H9 (cell line): Measurements from ENCODE around the gene RPL15. TPM values are rescaled to one million over a fixed set of nuclear protein-coding genes. Genes with fewer than 3 reads are reported as not detected.

ENCODE experiments used
- DNase-seq: peaks from one replicate; pipeline ENCODE4 v3.0.0-alpha.2; 2017
- H2AFZ ChIP-seq: one replicate; pipeline ENCODE4 v1.6.1; 2013; ENCODE audit warnings: mild to moderate bottlenecking, low read length, control low read depth, moderate library complexity
- H2AK5ac ChIP-seq: 2 replicates; pipeline ENCODE4 v1.6.1; 2013; ENCODE audit warnings: low read length, control low read depth, mixed read lengths; ENCODE audit not compliant: insufficient read length
- H2BK120ac ChIP-seq: one replicate; pipeline ENCODE4 v1.6.1; 2013; ENCODE audit warnings: low read depth, mild to moderate bottlenecking, low read length, control low read depth, inconsistent platforms; ENCODE audit not compliant: poor library complexity, severe bottlenecking
- H2BK12ac ChIP-seq: 2 replicates; pipeline ENCODE4 v1.6.1; 2013; ENCODE audit warnings: low read length, control low read depth, mixed read lengths, low read depth; ENCODE audit not compliant: insufficient read length
- H2BK15ac ChIP-seq: 2 replicates; pipeline ENCODE4 v1.6.1; 2013; ENCODE audit warnings: low read depth, low read length, control low read depth
- H2BK20ac ChIP-seq: one replicate; pipeline ENCODE4 v1.6.1; 2013; ENCODE audit warnings: low read depth, mild to moderate bottlenecking, low read length, control low read depth, inconsistent platforms; ENCODE audit not compliant: poor library complexity, severe bottlenecking
- H2BK5ac ChIP-seq: 2 replicates; pipeline ENCODE4 v1.6.1; 2013; ENCODE audit warnings: low read length, control low read depth, mixed read lengths; ENCODE audit not compliant: insufficient read length
- H3K14ac ChIP-seq: 2 replicates; pipeline ENCODE4 v1.6.1; 2013; ENCODE audit warnings: low read length, control low read depth; ENCODE audit not compliant: insufficient read depth
- H3K18ac ChIP-seq: 2 replicates; pipeline ENCODE4 v1.6.1; 2013; ENCODE audit warnings: low read depth, mild to moderate bottlenecking, mixed read lengths, low read length, control low read depth; ENCODE audit not compliant: insufficient read length
- H3K23ac ChIP-seq: 2 replicates; pipeline ENCODE4 v1.6.1; 2013; ENCODE audit warnings: low read length, control low read depth, mixed read lengths, low read depth; ENCODE audit not compliant: insufficient read length
- H3K23me2 ChIP-seq: 2 replicates; pipeline ENCODE4 v1.6.1; 2013; ENCODE audit warnings: low read depth, mild to moderate bottlenecking, mixed read lengths, low read length, control low read depth; ENCODE audit not compliant: insufficient read length, poor library complexity, severe bottlenecking
- H3K27ac ChIP-seq: 2 replicates; pipeline ENCODE4 v1.5.1; 2013; ENCODE audit warnings: low read length, control low read depth, mixed read lengths, low read depth; ENCODE audit not compliant: insufficient read length
- H3K27me3 ChIP-seq: 2 replicates; pipeline ENCODE4 v1.6.1; 2013; ENCODE audit warnings: low read length, control low read depth, inconsistent platforms; ENCODE audit not compliant: insufficient read depth
- H3K4ac ChIP-seq: 2 replicates; pipeline ENCODE4 v1.6.1; 2013; ENCODE audit warnings: low read depth, mild to moderate bottlenecking, control low read depth, inconsistent platforms, low read length, moderate library complexity
- H3K4me1 ChIP-seq: 2 replicates; pipeline ENCODE4 v1.6.1; 2013; ENCODE audit warnings: low read length, control low read depth, inconsistent platforms; ENCODE audit not compliant: insufficient read depth
- H3K4me2 ChIP-seq: 2 replicates; pipeline ENCODE4 v1.6.1; 2013; ENCODE audit warnings: low read length, control low read depth, mixed read lengths; ENCODE audit not compliant: insufficient read length, insufficient read depth
- H3K56ac ChIP-seq: 2 replicates; pipeline ENCODE4 v1.6.1; 2013; ENCODE audit warnings: low read depth, mild to moderate bottlenecking, mixed read lengths, low read length, control low read depth; ENCODE audit not compliant: insufficient read length
- H3K79me1 ChIP-seq: 2 replicates; pipeline ENCODE4 v1.6.1; 2013; ENCODE audit warnings: low read depth, mild to moderate bottlenecking, moderate library complexity, low read length, control low read depth, inconsistent platforms; ENCODE audit not compliant: insufficient read depth, poor library complexity, severe bottlenecking
- H3K79me2 ChIP-seq: 2 replicates; pipeline ENCODE4 v1.6.1; 2013; ENCODE audit warnings: low read length, control low read depth, inconsistent platforms; ENCODE audit not compliant: insufficient read depth
- H3K9ac ChIP-seq: 2 replicates; pipeline ENCODE4 v1.6.1; 2013; ENCODE audit warnings: low read length, control low read depth, mixed read lengths; ENCODE audit not compliant: insufficient read length; ENCODE audit errors: extremely low read depth
- H3K9me3 ChIP-seq: one replicate; pipeline ENCODE4 v1.6.1; 2013; ENCODE audit warnings: low read depth, low read length, inconsistent platforms; ENCODE audit not compliant: control insufficient read depth
- H3T11ph ChIP-seq: one replicate; pipeline ENCODE4 v1.6.1; 2013; ENCODE audit warnings: mild to moderate bottlenecking, low read length, control low read depth, inconsistent platforms
- H4K20me1 ChIP-seq: one replicate; pipeline ENCODE4 v1.6.1; 2013; ENCODE audit not compliant: control insufficient read depth, insufficient read length, insufficient read depth
- H4K5ac ChIP-seq: 2 replicates; pipeline ENCODE4 v1.6.1; 2013; ENCODE audit warnings: low read depth, mild to moderate bottlenecking, mixed read lengths, low read length, control low read depth; ENCODE audit not compliant: insufficient read length
- H4K8ac ChIP-seq: replicated peaks from 2 replicates; pipeline ENCODE4 v1.6.1; 2013; ENCODE audit warnings: low read length, control low read depth, mixed read lengths, low read depth; ENCODE audit not compliant: insufficient read length
- H4K91ac ChIP-seq: 2 replicates; pipeline ENCODE4 v1.6.1; 2013; ENCODE audit warnings: low read depth, mild to moderate bottlenecking, moderate library complexity, mixed read lengths, low read length, control low read depth; ENCODE audit not compliant: insufficient read length
- H3K27ac Mint-ChIP-seq, 3 experiments: 2 replicates in 2 of 3; 3 replicates in 1 of 3; pipeline ENCODE4 v1.8.0; 2020 to 2021; ENCODE audit warnings: mixed read lengths in 3 of 3, mild to moderate bottlenecking in 1 of 3, moderate library complexity in 1 of 3
- H3K27me3 Mint-ChIP-seq: 2 replicates; pipeline ENCODE4 v1.8.0; 2021; ENCODE audit warnings: low read depth, mild to moderate bottlenecking, moderate library complexity, mixed read lengths
- H3K36me3 Mint-ChIP-seq, 3 experiments: 2 replicates in 2 of 3; 3 replicates in 1 of 3; pipeline ENCODE4 v1.8.0; 2020 to 2021; ENCODE audit warnings: low read depth in 3 of 3, mixed read lengths in 3 of 3; ENCODE audit not compliant: insufficient read depth in 1 of 3
- H3K4me1 Mint-ChIP-seq, 2 experiments: 2 replicates each; pipeline ENCODE4 v1.8.0; 2020; ENCODE audit warnings: mixed read lengths in 2 of 2
- H3K4me3 Mint-ChIP-seq, 2 experiments: 2 replicates in 1 of 2; 3 replicates in 1 of 2; pipeline ENCODE4 v1.8.0; 2020 to 2021; ENCODE audit warnings: mild to moderate bottlenecking in 2 of 2, mixed read lengths in 2 of 2, moderate library complexity in 1 of 2
- H3K9me3 Mint-ChIP-seq, 2 experiments: 2 replicates in 1 of 2; 3 replicates in 1 of 2; pipeline ENCODE4 v1.8.0; 2020; ENCODE audit warnings: mild to moderate bottlenecking in 2 of 2, mixed read lengths in 2 of 2, moderate library complexity in 1 of 2
- WGBS: extraction: QIAGEN DNeasy Blood & Tissue Kit; methylation state at CpG from one replicate; pipeline ENCODE4 v1.1.7; 2013; ENCODE audit warnings: missing lambda C conversion rate, low lambda C conversion rate, mixed read lengths; ENCODE audit not compliant: insufficient read length; ENCODE audit errors: extremely low coverage; 5-methylcytosine and 5-hydroxymethylcytosine counted together
- total RNA-seq: library from RNA; stranded (reverse); gene quantifications from 2 replicates; pipeline ENCODE4 v1.2.1, GENCODE V29; 2021
- TF ChIP-seq, protein P1 (sequence below): fragments of 200-600 bp; sonication (generic); conservative IDR thresholded peaks from 3 replicates; pipeline ENCODE4 v1.8.0; 2021; ENCODE audit warnings: antibody characterized with exemption, mild to moderate bottlenecking

The RPL15 gene
- total RNA-seq, 1 experiment from 2014 or later, result 2,794 TPM

DNA sequence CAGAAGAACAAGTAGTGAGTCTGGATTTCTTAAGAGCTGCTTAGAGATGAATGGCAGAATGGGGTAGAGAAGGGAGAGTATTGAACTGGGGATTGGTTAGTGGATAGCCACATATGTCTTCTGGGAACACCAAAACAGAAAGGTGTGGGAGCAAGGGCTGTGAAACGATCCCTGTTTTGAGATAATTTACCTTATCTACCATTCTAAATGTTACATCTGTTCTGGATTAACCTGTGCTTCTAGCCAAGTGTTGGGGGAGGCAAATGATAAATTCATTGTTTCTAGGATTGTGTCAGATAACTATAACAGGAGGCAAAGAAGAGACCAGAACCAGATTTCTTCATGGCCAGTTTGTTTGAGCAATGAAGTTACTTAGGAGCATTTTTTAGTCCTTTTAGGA, 36.6 kb downstream of the RPL15 start:
- no peak overlapping the region for H3K14ac ChIP-seq
- no peak overlapping the region for H3K4ac ChIP-seq
- H3K36me3 Mint-ChIP-seq, result peaks cover 10 to 40% (median 19%) of the 10 kb centered on the region in 3 experiments
- H3K4me2 ChIP-seq, result no peak overlapping the region
- no peak overlapping the region for H3K27ac ChIP-seq
- H3K56ac ChIP-seq, result no peak overlapping the region
- no peak overlapping the region for H3K9ac ChIP-seq
- no peaks in the 10 kb centered on the region for H3K27me3 ChIP-seq
- H4K20me1 ChIP-seq, result no peaks in the 10 kb centered on the region
- no peak overlapping the region for H2BK120ac ChIP-seq
- H3K4me3 Mint-ChIP-seq, result no peak overlapping the region
- no peak overlapping the region for H3T11ph ChIP-seq
- no peak overlapping the region for H4K8ac ChIP-seq
- H3K79me2 ChIP-seq, result peaks cover 12% of the 10 kb centered on the region; the same call in 1 of the 2 replicates
- H2BK20ac ChIP-seq, result no peak overlapping the region
- no peak overlapping the region for H2BK12ac ChIP-seq
- no peak overlapping the region for H2BK5ac ChIP-seq
- no CpG with 5 or more reads among the region's 1 CpG for WGBS
- H3K4me1 ChIP-seq, result no peaks in the 10 kb centered on the region
- TF ChIP-seq, protein P1, sequence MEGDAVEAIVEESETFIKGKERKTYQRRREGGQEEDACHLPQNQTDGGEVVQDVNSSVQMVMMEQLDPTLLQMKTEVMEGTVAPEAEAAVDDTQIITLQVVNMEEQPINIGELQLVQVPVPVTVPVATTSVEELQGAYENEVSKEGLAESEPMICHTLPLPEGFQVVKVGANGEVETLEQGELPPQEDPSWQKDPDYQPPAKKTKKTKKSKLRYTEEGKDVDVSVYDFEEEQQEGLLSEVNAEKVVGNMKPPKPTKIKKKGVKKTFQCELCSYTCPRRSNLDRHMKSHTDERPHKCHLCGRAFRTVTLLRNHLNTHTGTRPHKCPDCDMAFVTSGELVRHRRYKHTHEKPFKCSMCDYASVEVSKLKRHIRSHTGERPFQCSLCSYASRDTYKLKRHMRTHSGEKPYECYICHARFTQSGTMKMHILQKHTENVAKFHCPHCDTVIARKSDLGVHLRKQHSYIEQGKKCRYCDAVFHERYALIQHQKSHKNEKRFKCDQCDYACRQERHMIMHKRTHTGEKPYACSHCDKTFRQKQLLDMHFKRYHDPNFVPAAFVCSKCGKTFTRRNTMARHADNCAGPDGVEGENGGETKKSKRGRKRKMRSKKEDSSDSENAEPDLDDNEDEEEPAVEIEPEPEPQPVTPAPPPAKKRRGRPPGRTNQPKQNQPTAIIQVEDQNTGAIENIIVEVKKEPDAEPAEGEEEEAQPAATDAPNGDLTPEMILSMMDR, result no peak
- H3K9me3 Mint-ChIP-seq, result no peaks in the 10 kb centered on the region
- H3K23me2 ChIP-seq, result no peaks in the 10 kb centered on the region
- no peaks in the 10 kb centered on the region for H3K27me3 Mint-ChIP-seq
- no peak for DNase-seq
- no peak overlapping the region for H2BK15ac ChIP-seq
- H3K23ac ChIP-seq, result no peak overlapping the region
- no peak overlapping the region for H3K27ac Mint-ChIP-seq
- H2AFZ ChIP-seq, result no peak overlapping the region
- H3K9me3 ChIP-seq, result no peaks in the 10 kb centered on the region
- H4K5ac ChIP-seq, result no peak overlapping the region
- no peak overlapping the region for H2AK5ac ChIP-seq
- H4K91ac ChIP-seq, result no peak overlapping the region
- peaks cover 3% of the 10 kb centered on the region for H3K79me1 ChIP-seq
- peaks cover 0 to 13% of the 10 kb centered on the region in 2 experiments for H3K4me1 Mint-ChIP-seq
- H3K18ac ChIP-seq, result no peak overlapping the region
